Calu3 (cell line): ENCODE measurements around the gene TIPARP. TPM values are rescaled to one million over a fixed set of nuclear protein-coding genes. Genes with fewer than 3 reads are reported as not detected.

Source experiments
- BruUV-seq: library from RNA; stranded (reverse); fragments of 400-500 nt; replicated peaks from 2 replicates; lab custom pipeline; 2021; lab: Mats Ljungman, UMichigan
- CTCF ChIA-PET: fragments of 300-600 bp; sonication (Branson Sonifier 250); formaldehyde crosslinking; loops from one replicate; lab custom pipeline; 2022; ENCODE audit warnings: antibody characterized with exemption; lab: Charles Lee
- DNase-seq: peaks from one replicate; pipeline ENCODE4 v3.0.0; 2022
- H3K27ac Mint-ChIP-seq: one replicate; pipeline ENCODE4 v1.8.0; 2022; ENCODE audit warnings: mixed read lengths; ENCODE audit not compliant: unreplicated experiment
- H3K27me3 Mint-ChIP-seq: one replicate; pipeline ENCODE4 v1.8.0; 2022; ENCODE audit warnings: mixed read lengths; ENCODE audit not compliant: unreplicated experiment
- H3K36me3 Mint-ChIP-seq: one replicate; pipeline ENCODE4 v1.8.0; 2022; ENCODE audit warnings: mild to moderate bottlenecking, moderate library complexity, mixed read lengths; ENCODE audit not compliant: insufficient read depth, unreplicated experiment
- H3K4me1 Mint-ChIP-seq: one replicate; pipeline ENCODE4 v1.8.0; 2022; ENCODE audit warnings: mild to moderate bottlenecking, low read depth, mixed read lengths; ENCODE audit not compliant: unreplicated experiment
- H3K4me3 Mint-ChIP-seq: one replicate; pipeline ENCODE4 v1.8.0; 2022; ENCODE audit warnings: mild to moderate bottlenecking, low read depth, moderate library complexity, mixed read lengths; ENCODE audit not compliant: unreplicated experiment
- H3K9me3 Mint-ChIP-seq: one replicate; pipeline ENCODE4 v1.8.0; 2022; ENCODE audit warnings: low read depth, mixed read lengths; ENCODE audit not compliant: unreplicated experiment
- intact Hi-C: fragments of 100-400 bp; cut with micrococcal nuclease; formaldehyde crosslinking; loops from one replicate; pipeline ENCODE4 v1.10.0; 2022; ENCODE audit not compliant: unreplicated experiment
- total RNA-seq: library from RNA; stranded (reverse); gene quantifications from 2 replicates; pipeline ENCODE4 v1.2.3, GENCODE V29; 2022
- TF ChIP-seq, protein P1 (sequence below): fragments of 200-600 bp; IDR thresholded peaks from one replicate; pipeline ENCODE4 v1.8.0; 2022; ENCODE audit warnings: antibody characterized with exemption; ENCODE audit not compliant: unreplicated experiment

The TIPARP gene
- total RNA-seq, 1 experiment from 2014 or later: 91.4 TPM

- CTCF ChIA-PET: no interaction called here
- intact Hi-C loops: no loop called here
- Mint-ChIP-seq H3K4me1 (no peaks in the 10 kb centered on the region), H3K27me3 (no peaks in the 10 kb centered on the region), H3K27ac (no peak overlapping the region), H3K36me3 (no peaks in the 10 kb centered on the region), H3K9me3 (no peaks in the 10 kb centered on the region), H3K4me3 (no peak overlapping the region)
- DNase-seq: no peak
- no TSS peak for BruUV-seq
- TF ChIP-seq, protein P1, sequence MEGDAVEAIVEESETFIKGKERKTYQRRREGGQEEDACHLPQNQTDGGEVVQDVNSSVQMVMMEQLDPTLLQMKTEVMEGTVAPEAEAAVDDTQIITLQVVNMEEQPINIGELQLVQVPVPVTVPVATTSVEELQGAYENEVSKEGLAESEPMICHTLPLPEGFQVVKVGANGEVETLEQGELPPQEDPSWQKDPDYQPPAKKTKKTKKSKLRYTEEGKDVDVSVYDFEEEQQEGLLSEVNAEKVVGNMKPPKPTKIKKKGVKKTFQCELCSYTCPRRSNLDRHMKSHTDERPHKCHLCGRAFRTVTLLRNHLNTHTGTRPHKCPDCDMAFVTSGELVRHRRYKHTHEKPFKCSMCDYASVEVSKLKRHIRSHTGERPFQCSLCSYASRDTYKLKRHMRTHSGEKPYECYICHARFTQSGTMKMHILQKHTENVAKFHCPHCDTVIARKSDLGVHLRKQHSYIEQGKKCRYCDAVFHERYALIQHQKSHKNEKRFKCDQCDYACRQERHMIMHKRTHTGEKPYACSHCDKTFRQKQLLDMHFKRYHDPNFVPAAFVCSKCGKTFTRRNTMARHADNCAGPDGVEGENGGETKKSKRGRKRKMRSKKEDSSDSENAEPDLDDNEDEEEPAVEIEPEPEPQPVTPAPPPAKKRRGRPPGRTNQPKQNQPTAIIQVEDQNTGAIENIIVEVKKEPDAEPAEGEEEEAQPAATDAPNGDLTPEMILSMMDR: no peak
Observed at GRCh38 chr3:156743859-156744258, 69.5 kb downstream of the TIPARP start.

DNA sequence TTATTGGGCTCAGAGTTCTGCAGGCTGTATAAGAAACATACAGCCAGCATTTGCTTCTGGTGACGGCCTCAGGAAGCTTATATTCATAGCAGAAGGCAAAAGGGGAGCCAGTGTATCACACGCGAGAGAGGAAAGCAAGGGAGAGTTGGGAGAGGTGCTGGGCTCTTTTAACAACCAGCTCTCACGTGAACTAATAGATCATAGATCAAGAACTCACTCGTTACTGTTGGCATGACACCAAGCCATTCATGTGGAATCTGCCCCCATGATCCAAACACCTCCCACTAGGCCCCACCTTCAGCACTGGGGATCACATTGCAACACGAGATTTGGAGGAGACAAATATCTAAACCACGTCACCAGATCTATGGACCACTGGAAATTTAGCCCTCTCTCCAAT lies 70.2 kb downstream of the TIPARP start:
- BruUV-seq: no TSS peak
- no peaks in the 10 kb centered on the region for H3K36me3 Mint-ChIP-seq
- no peaks in the 10 kb centered on the region for H3K9me3 Mint-ChIP-seq
- CTCF ChIA-PET: no interaction called here
- no peak overlapping the region for H3K4me3 Mint-ChIP-seq
- DNase-seq: no peak
- H3K4me1 Mint-ChIP-seq: no peaks in the 10 kb centered on the region
- intact Hi-C loops: no loop called here
- TF ChIP-seq, protein P1: no peak
- H3K27ac Mint-ChIP-seq: no peak overlapping the region
- H3K27me3 Mint-ChIP-seq: no peaks in the 10 kb centered on the region

- no peak for DNase-seq
- Mint-ChIP-seq H3K27ac (no peak overlapping the region), H3K4me1 (no peaks in the 10 kb centered on the region), H3K36me3 (no peaks in the 10 kb centered on the region), H3K27me3 (no peaks in the 10 kb centered on the region), H3K9me3 (no peaks in the 10 kb centered on the region), H3K4me3 (no peak overlapping the region)
- intact Hi-C loops: no loop called here
- CTCF ChIA-PET: no interaction called here
- BruUV-seq: no TSS peak
- TF ChIP-seq, protein P1: no peak
Observed at GRCh38 chr3:156745766-156746165, 71.4 kb downstream of the TIPARP start.

GRCh38 chr3:156747046-156747445 lies 72.7 kb downstream of the TIPARP start:
- intact Hi-C loops: no loop called here
- H3K27ac Mint-ChIP-seq: no peak overlapping the region
- no peaks in the 10 kb centered on the region for H3K9me3 Mint-ChIP-seq
- TF ChIP-seq, protein P1: no peak
- DNase-seq: no peak
- no peaks in the 10 kb centered on the region for H3K36me3 Mint-ChIP-seq
- H3K27me3 Mint-ChIP-seq: no peaks in the 10 kb centered on the region
- no peak overlapping the region for H3K4me3 Mint-ChIP-seq
- no peaks in the 10 kb centered on the region for H3K4me1 Mint-ChIP-seq
- CTCF ChIA-PET: no interaction called here
- BruUV-seq: no TSS peak
